Loucy (cell line): ENCODE measurements around the gene FFAR2.
A peak's percentile ranks its signal among the peaks of the same experiment; 100 is the strongest.
"Not testable (repeated sequence)": the region's sequence is repeated elsewhere in the genome, so short reads cannot be mapped to it uniquely, and the experiment has no call there.

Source experiments
- H2AFZ ChIP-seq: fragments of 200-600 bp; sonication (generic); 2 replicates; pipeline ENCODE4 v1.6.0; 2016; ENCODE audit warnings: antibody characterized with exemption, mild to moderate bottlenecking, low read length, moderate library complexity
- H3F3A ChIP-seq: fragments of 200-600 bp; 2 replicates; pipeline ENCODE4 v1.6.0; 2016; ENCODE audit warnings: antibody characterized with exemption, low read depth, mild to moderate bottlenecking
- H3K27me3 ChIP-seq: fragments of 200-600 bp; sonication (generic); 2 replicates; pipeline ENCODE4 v1.6.1; 2014; ENCODE audit warnings: low read length, mild to moderate bottlenecking; ENCODE audit not compliant: insufficient read depth, poor library complexity, severe bottlenecking
- H3K36me3 ChIP-seq: fragments of 200-600 bp; sonication (generic); 2 replicates; pipeline ENCODE4 v1.6.1; 2016; ENCODE audit warnings: low read length; ENCODE audit not compliant: insufficient read depth
- H3K4me1 ChIP-seq: fragments of 200-600 bp; sonication (generic); 2 replicates; pipeline ENCODE4 v1.5.1; 2014; ENCODE audit warnings: low read length, mild to moderate bottlenecking; ENCODE audit not compliant: insufficient read depth, poor library complexity, severe bottlenecking
- H3K4me2 ChIP-seq: fragments of 200-600 bp; sonication (generic); 2 replicates; pipeline ENCODE4 v1.6.0; 2014; ENCODE audit warnings: antibody characterized with exemption, low read length, low read depth, mild to moderate bottlenecking; ENCODE audit not compliant: poor library complexity, severe bottlenecking
- H3K4me3 ChIP-seq: fragments of 200-600 bp; sonication (generic); 2 replicates; pipeline ENCODE4 v1.5.1; 2014; ENCODE audit warnings: low read length, mild to moderate bottlenecking, mixed read lengths; ENCODE audit not compliant: poor library complexity, severe bottlenecking
- H3K79me2 ChIP-seq: fragments of 200-600 bp; sonication (generic); 2 replicates; pipeline ENCODE4 v1.6.1; 2014; ENCODE audit warnings: low read length; ENCODE audit not compliant: insufficient read depth
- H3K9ac ChIP-seq: fragments of 200-600 bp; sonication (generic); 2 replicates; pipeline ENCODE4 v1.6.0; 2014; ENCODE audit warnings: mild to moderate bottlenecking, low read depth, low read length, moderate library complexity; ENCODE audit not compliant: poor library complexity, severe bottlenecking
- H3K9me2 ChIP-seq: fragments of 200-600 bp; sonication (generic); replicated peaks from 2 replicates; pipeline ENCODE4 v1.6.1; 2016; ENCODE audit warnings: low read depth, low read length, mixed read lengths
- H3K9me3 ChIP-seq: fragments of 200-600 bp; sonication (generic); 2 replicates; pipeline ENCODE4 v1.6.1; 2014; ENCODE audit warnings: mild to moderate bottlenecking, antibody characterized with exemption, low read length, low read depth; ENCODE audit not compliant: insufficient read depth
- H4K20me1 ChIP-seq: fragments of 200-600 bp; sonication (generic); 2 replicates; pipeline ENCODE4 v1.6.0; 2014; ENCODE audit warnings: antibody characterized with exemption, low read length, mild to moderate bottlenecking; ENCODE audit not compliant: insufficient read depth, poor library complexity, severe bottlenecking
- CTCF ChIP-seq: fragments of 200-600 bp; sonication (generic); conservative IDR thresholded peaks from 2 replicates; pipeline ENCODE4 v1.5.1; 2014; ENCODE audit warnings: mild to moderate bottlenecking, antibody characterized with exemption, low read length
- EZH2phosphoT487 ChIP-seq: fragments of 200-600 bp; IDR thresholded peaks from 2 replicates; pipeline ENCODE4 v1.6.1; 2018; ENCODE audit warnings: antibody characterized with exemption, mild to moderate bottlenecking, moderate library complexity, borderline replicate concordance

FFAR2 gene

GRCh38 chr19:35460608-35461007 is 12.6 kb downstream of the FFAR2 start:
- Histone ChIP-seq H3K4me3 (no peak overlapping the region), H4K20me1 (no peaks in the 10 kb centered on the region), H3K4me1 (peaks cover 82% of the 10 kb centered on the region), H2AFZ (no peak overlapping the region; the same call in 1 of the 2 replicates), H3K27me3 (no peaks in the 10 kb centered on the region), H3F3A (peaks cover 15% of the 10 kb centered on the region), H3K9me3 (no peaks in the 10 kb centered on the region), H3K79me2 (no peaks in the 10 kb centered on the region), H3K9ac (no peak overlapping the region), H3K36me3 (no peaks in the 10 kb centered on the region), H3K9me2 (no peaks in the 10 kb centered on the region), H3K4me2 (no peak overlapping the region)
- no peak for TF ChIP-seq EZH2phosphoT487
- TF ChIP-seq CTCF, result no peak

GRCh38 chr19:35461060-35461459 is 13.0 kb downstream of the FFAR2 start:
- H3K27me3 ChIP-seq, result no peaks in the 10 kb centered on the region
- H2AFZ ChIP-seq, result no peak overlapping the region; the same call in 1 of the 2 replicates
- no peak overlapping the region for H3K9ac ChIP-seq
- H3K79me2 ChIP-seq, result no peaks in the 10 kb centered on the region
- H3K9me2 ChIP-seq, result no peaks in the 10 kb centered on the region
- H3F3A ChIP-seq, result peaks cover 15% of the 10 kb centered on the region
- H3K4me2 ChIP-seq, result no peak overlapping the region
- peaks cover 79% of the 10 kb centered on the region for H3K4me1 ChIP-seq
- H3K4me3 ChIP-seq, result no peak overlapping the region
- H3K36me3 ChIP-seq, result no peaks in the 10 kb centered on the region
- no peaks in the 10 kb centered on the region for H3K9me3 ChIP-seq
- TF ChIP-seq CTCF (no peak), EZH2phosphoT487 (no peak)
- no peaks in the 10 kb centered on the region for H4K20me1 ChIP-seq

- not testable (repeated sequence) for H3K27me3 ChIP-seq, H3K36me3 ChIP-seq, H4K20me1 ChIP-seq, H3K9me2 ChIP-seq, H3K79me2 ChIP-seq, H2AFZ ChIP-seq, H3K9me3 ChIP-seq
- Histone ChIP-seq H3K4me2 (peak overlapping the region; percentile 88), H3K4me3 (peak overlapping the region; percentile 68), H3F3A (peaks cover 15% of the 10 kb centered on the region), H3K9ac (peak overlapping the region; percentile 77), H3K4me1 (peaks cover 81% of the 10 kb centered on the region)
These were observed 13.7 kb downstream of the FFAR2 start for GRCh38 chr19:35461788-35462187.

GRCh38 chr19:35462476-35462953 is 14.5 kb downstream of the FFAR2 start:
- no peaks in the 10 kb centered on the region for H3K9me2 ChIP-seq
- H2AFZ ChIP-seq, result no peak overlapping the region
- no peaks in the 10 kb centered on the region for H3K79me2 ChIP-seq
- H4K20me1 ChIP-seq, result no peaks in the 10 kb centered on the region
- TF ChIP-seq EZH2phosphoT487 (no peak), CTCF (no peak)
- H3K4me3 ChIP-seq, result peak overlapping the region; percentile 68
- H3K9me3 ChIP-seq, result no peaks in the 10 kb centered on the region
- H3K36me3 ChIP-seq, result no peaks in the 10 kb centered on the region
- H3F3A ChIP-seq, result peaks cover 15% of the 10 kb centered on the region
- peak overlapping the region; percentile 88 for H3K4me2 ChIP-seq
- peaks cover 76% of the 10 kb centered on the region for H3K4me1 ChIP-seq
- peak overlapping the region; percentile 77 for H3K9ac ChIP-seq
- no peaks in the 10 kb centered on the region for H3K27me3 ChIP-seq

- not testable (repeated sequence) for H3K36me3 ChIP-seq, H3K79me2 ChIP-seq, H3K9me3 ChIP-seq, H3K27me3 ChIP-seq, H4K20me1 ChIP-seq, H2AFZ ChIP-seq, H3K9me2 ChIP-seq
- Histone ChIP-seq H3K4me2 (peak overlapping the region; percentile 88), H3K4me3 (peak overlapping the region; percentile 68), H3K4me1 (peaks cover 77% of the 10 kb centered on the region), H3K9ac (peak overlapping the region; percentile 65), H3F3A (peaks cover 15% of the 10 kb centered on the region)
These were observed 14.9 kb downstream of the FFAR2 start for GRCh38 chr19:35462956-35463355.
